Measurements from ENCODE around the gene PTAFR.
"Not testable (repeated sequence)": the region's sequence is repeated elsewhere in the genome, so short reads cannot be mapped to it uniquely, and the experiment has no call there.

PTAFR gene

DNA sequence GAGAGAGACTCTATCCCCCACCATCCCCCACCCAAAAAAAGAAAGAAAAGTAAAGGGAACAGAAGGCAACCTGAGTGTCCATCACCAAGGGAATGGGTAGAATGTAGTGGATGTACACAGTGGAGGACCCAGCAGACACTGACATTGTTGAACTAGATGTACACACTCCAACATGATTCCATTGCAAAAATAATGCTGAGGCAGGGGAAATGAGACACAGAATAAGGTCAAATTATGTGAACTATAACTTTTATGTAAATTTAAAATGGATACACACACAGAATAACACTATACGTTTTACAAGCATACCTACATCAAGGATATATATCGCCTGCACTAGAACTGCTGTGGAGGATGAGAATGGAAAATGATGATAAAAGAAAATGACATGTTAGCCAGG, 34.8 kb downstream of the PTAFR start:
- Histone ChIP-seq H2AFZ (no peak overlapping the region), H3K27me3 (ENCODE audit: control insufficient read depth, insufficient read depth, low read length) (no peaks in the 10 kb centered on the region), H3K4me1 (no peaks in the 10 kb centered on the region), H3K9me3 (ENCODE audit: control insufficient read depth, low read length) (no peaks in the 10 kb centered on the region), H3K36me3 (ENCODE audit: control insufficient read depth, insufficient read depth, low read length) (no peaks in the 10 kb centered on the region), H3K79me2 (no peaks in the 10 kb centered on the region), H3K4me2 (ENCODE audit: low read length) (no peak overlapping the region), H3K9ac (no peak overlapping the region), H3K27ac (no peak overlapping the region), H3K4me3 (ENCODE audit: low read depth, low read length) (no peak overlapping the region)
- TF ChIP-seq, protein P1, sequence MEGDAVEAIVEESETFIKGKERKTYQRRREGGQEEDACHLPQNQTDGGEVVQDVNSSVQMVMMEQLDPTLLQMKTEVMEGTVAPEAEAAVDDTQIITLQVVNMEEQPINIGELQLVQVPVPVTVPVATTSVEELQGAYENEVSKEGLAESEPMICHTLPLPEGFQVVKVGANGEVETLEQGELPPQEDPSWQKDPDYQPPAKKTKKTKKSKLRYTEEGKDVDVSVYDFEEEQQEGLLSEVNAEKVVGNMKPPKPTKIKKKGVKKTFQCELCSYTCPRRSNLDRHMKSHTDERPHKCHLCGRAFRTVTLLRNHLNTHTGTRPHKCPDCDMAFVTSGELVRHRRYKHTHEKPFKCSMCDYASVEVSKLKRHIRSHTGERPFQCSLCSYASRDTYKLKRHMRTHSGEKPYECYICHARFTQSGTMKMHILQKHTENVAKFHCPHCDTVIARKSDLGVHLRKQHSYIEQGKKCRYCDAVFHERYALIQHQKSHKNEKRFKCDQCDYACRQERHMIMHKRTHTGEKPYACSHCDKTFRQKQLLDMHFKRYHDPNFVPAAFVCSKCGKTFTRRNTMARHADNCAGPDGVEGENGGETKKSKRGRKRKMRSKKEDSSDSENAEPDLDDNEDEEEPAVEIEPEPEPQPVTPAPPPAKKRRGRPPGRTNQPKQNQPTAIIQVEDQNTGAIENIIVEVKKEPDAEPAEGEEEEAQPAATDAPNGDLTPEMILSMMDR (IDR thresholded peaks at IDR 0.05), result no peak

DNA sequence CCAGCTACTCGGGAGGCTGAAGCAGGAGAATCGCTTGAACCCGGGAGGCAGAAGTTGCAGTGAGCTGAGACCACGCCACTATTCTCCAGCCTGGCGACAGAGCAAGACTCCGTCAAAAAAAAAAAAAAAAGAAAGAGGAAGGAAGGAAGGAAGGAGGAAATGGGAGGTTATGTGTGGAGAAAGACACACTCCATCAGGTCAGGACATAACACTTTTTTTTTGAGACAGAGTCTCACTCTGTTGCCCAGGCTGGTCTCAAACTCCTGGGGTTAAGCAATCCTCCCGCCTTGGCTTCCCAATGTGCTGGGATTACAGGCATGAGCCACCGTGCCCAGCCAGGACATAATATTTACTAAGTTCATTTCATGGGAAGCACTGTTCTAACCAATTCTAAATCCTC, 36.6 kb downstream of the PTAFR start:
- H3K9me3 ChIP-seq (ENCODE audit: control insufficient read depth, low read length); H3K9ac ChIP-seq; H3K4me2 ChIP-seq (ENCODE audit: low read length); H3K27ac ChIP-seq; H3K27me3 ChIP-seq (ENCODE audit: control insufficient read depth, insufficient read depth, low read length); H3K4me1 ChIP-seq; H3K36me3 ChIP-seq (ENCODE audit: control insufficient read depth, insufficient read depth, low read length); H3K4me3 ChIP-seq (ENCODE audit: low read depth, low read length); H3K79me2 ChIP-seq; H2AFZ ChIP-seq: not testable (repeated sequence)

DNA sequence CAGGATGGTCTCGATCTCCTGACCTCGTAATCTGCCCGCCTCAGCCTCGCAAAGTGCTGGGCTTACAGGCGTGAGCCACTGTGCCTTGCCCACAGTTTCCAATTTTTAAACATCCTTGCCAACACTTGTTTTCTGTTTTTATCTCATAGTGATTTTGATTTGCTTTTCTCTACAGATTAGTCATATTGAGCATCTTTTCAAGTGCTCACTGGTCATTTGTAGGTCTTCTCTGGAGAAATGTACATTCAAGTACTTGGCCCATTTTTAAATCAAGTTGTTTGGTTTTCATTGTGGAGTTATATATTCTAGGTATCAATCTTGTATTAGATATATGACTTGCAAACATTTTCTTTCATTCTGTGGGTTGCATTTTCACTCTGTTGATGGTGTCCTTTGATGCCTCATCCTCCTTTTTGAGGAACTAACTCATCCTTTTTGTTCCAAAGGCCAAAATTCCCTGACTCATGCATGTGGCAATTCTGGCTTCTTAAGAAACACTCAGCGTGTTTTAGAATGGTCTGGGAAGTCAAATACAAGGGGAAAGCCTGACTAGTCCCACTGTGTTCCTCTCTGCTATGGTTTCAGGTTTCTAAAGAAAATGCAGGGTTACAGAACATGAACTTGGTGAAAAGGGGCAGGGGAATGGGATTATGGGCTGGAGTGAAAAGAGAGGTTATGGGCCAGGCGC, 37.3 kb downstream of the PTAFR start:
- H3K4me2 ChIP-seq (ENCODE audit: low read length), result no peak overlapping the region
- H3K9ac ChIP-seq, result no peak overlapping the region
- no peaks in the 10 kb centered on the region for H3K79me2 ChIP-seq
- TF ChIP-seq, protein P1 (IDR thresholded peaks at IDR 0.05), result no peak
- H3K27ac ChIP-seq, result no peak overlapping the region
- H3K4me3 ChIP-seq (ENCODE audit: low read depth, low read length), result no peak overlapping the region
- no peaks in the 10 kb centered on the region for H3K4me1 ChIP-seq
- H2AFZ ChIP-seq, result no peak overlapping the region
- H3K36me3 ChIP-seq (ENCODE audit: control insufficient read depth, insufficient read depth, low read length), result no peaks in the 10 kb centered on the region
- H3K27me3 ChIP-seq (ENCODE audit: control insufficient read depth, insufficient read depth, low read length), result no peaks in the 10 kb centered on the region
- no peaks in the 10 kb centered on the region for H3K9me3 ChIP-seq (ENCODE audit: control insufficient read depth, low read length)

DNA sequence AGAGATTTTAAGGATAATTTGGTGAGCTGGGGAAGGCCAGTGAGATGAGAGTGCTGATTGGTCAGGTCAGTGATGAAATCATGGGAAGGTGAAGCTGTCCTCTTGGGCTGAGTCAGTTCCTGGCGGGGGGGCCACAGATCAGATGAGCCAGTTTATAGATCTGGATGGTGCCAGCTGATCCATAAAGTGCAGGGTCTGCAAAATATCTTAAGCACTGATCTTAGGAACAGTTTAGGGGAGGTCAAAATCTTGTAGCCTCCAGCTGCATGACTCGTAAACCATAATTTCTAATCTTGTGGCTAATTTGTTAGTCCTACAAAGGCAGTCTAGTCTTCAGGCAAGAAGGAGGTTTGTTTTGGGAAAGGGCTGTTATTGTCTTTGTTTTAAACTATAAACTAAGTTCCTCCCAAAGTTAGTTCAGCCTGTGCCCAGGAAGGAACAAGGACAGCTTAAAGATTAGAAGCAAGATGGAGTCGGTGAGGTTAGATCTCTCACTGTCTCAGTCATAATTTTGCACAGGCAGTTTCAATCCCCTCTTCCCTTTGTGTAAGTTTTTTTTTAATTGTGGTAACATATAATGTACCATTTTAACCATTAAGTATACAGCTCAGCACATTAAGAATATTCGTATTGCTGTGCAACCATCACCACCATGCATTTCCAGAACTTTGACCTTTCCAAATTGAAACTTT, 39.4 kb downstream of the PTAFR start:
- Histone ChIP-seq H3K4me2 (ENCODE audit: low read length) (no peak overlapping the region), H3K27ac (no peak overlapping the region), H3K4me1 (no peaks in the 10 kb centered on the region), H3K9me3 (ENCODE audit: control insufficient read depth, low read length) (no peaks in the 10 kb centered on the region), H3K4me3 (ENCODE audit: low read depth, low read length) (no peak overlapping the region), H3K9ac (no peak overlapping the region), H2AFZ (no peak overlapping the region), H3K27me3 (ENCODE audit: control insufficient read depth, insufficient read depth, low read length) (no peaks in the 10 kb centered on the region), H3K36me3 (ENCODE audit: control insufficient read depth, insufficient read depth, low read length) (no peaks in the 10 kb centered on the region), H3K79me2 (no peaks in the 10 kb centered on the region)
- TF ChIP-seq, protein P1 (IDR thresholded peaks at IDR 0.05), result no peak

DNA sequence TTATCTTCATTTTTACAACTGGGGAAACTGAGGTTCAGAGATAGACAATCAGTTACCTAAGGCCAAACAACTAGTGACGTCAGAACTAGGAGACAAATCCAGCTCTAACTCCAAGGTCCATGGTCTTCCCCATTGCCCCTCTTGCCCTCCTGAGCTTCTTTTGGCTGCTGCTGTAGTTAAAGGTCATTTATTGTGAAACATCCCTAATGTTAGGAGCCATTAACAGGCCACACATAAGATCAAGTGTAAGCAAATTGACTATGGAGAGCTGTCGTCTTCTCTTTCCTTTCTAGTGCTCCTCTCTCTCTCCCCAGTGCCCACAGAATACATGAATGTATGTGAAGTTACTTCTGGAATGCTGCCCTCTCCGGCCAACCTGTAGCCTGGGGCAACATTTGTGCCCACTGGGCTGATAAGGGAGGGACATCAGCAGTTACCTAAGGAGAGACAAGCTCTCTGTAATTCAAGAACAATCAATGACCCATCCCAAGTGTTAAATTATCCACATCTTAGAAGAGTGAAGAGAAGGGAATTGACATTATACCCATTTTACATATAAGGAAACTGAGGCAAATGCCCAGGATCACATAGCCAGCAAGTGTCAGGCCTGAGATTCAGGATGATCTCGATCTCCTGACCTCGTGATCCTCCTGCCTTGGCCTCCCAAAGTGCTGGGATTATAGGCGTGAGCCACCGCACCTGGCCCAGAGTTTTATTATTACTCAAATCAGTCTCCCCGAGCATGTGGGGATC, 40.1 kb downstream of the PTAFR start:
- TF ChIP-seq, protein P1 (IDR thresholded peaks at IDR 0.05), result no peak
- Histone ChIP-seq H3K4me3 (ENCODE audit: low read depth, low read length) (no peak overlapping the region), H3K9me3 (ENCODE audit: control insufficient read depth, low read length) (no peaks in the 10 kb centered on the region), H3K9ac (no peak overlapping the region), H3K27me3 (ENCODE audit: control insufficient read depth, insufficient read depth, low read length) (no peaks in the 10 kb centered on the region), H2AFZ (no peak overlapping the region), H3K36me3 (ENCODE audit: control insufficient read depth, insufficient read depth, low read length) (no peaks in the 10 kb centered on the region), H3K4me2 (ENCODE audit: low read length) (no peak overlapping the region), H3K4me1 (no peaks in the 10 kb centered on the region), H3K27ac (no peak overlapping the region), H3K79me2 (no peaks in the 10 kb centered on the region)
